Measurements from ENCODE around the gene SLC25A25. TPM values are rescaled to one million over a fixed set of nuclear protein-coding genes. Genes with fewer than 3 reads are reported as not detected.

Gene SLC25A25
- total and polyA plus RNA-seq, 9 of the 15 experiments (the other 6 are each of a cell fraction or from before 2014, with no cell fraction given) = 0.07 to 35.9 (median 23.2) TPM

GRCh38 chr9:128066713-128067644, 1.1 kb upstream of the SLC25A25 start, which contains the start of gene NAIF1 (continued):
- TF ChIP-seq IRF9 (tag; IDR thresholded peaks at IDR 0.05) (peak; percentile 33; the same call in 1 of the 2 replicates), ZNF644 (tag; IDR thresholded peaks at IDR 0.05; ENCODE audit: low read depth) (no peak), CHD1 (IDR thresholded peaks at IDR 0.05; ENCODE audit: low read length) (peak; percentile 45), TEAD1 (CRISPR knock-in tag; IDR thresholded peaks at IDR 0.05) (no peak; a peak in 1 of 4 replicates), SMAD4 (CRISPR knock-in tag; conservative IDR thresholded peaks at IDR 0.05) (no peak; the same call in 1 of the 2 replicates), HIVEP1 (CRISPR knock-in tag; IDR thresholded peaks at IDR 0.05) (no peak), HDAC8 (tag; IDR thresholded peaks at IDR 0.05) (no peak)
- TF ChIP-seq, protein P1, sequence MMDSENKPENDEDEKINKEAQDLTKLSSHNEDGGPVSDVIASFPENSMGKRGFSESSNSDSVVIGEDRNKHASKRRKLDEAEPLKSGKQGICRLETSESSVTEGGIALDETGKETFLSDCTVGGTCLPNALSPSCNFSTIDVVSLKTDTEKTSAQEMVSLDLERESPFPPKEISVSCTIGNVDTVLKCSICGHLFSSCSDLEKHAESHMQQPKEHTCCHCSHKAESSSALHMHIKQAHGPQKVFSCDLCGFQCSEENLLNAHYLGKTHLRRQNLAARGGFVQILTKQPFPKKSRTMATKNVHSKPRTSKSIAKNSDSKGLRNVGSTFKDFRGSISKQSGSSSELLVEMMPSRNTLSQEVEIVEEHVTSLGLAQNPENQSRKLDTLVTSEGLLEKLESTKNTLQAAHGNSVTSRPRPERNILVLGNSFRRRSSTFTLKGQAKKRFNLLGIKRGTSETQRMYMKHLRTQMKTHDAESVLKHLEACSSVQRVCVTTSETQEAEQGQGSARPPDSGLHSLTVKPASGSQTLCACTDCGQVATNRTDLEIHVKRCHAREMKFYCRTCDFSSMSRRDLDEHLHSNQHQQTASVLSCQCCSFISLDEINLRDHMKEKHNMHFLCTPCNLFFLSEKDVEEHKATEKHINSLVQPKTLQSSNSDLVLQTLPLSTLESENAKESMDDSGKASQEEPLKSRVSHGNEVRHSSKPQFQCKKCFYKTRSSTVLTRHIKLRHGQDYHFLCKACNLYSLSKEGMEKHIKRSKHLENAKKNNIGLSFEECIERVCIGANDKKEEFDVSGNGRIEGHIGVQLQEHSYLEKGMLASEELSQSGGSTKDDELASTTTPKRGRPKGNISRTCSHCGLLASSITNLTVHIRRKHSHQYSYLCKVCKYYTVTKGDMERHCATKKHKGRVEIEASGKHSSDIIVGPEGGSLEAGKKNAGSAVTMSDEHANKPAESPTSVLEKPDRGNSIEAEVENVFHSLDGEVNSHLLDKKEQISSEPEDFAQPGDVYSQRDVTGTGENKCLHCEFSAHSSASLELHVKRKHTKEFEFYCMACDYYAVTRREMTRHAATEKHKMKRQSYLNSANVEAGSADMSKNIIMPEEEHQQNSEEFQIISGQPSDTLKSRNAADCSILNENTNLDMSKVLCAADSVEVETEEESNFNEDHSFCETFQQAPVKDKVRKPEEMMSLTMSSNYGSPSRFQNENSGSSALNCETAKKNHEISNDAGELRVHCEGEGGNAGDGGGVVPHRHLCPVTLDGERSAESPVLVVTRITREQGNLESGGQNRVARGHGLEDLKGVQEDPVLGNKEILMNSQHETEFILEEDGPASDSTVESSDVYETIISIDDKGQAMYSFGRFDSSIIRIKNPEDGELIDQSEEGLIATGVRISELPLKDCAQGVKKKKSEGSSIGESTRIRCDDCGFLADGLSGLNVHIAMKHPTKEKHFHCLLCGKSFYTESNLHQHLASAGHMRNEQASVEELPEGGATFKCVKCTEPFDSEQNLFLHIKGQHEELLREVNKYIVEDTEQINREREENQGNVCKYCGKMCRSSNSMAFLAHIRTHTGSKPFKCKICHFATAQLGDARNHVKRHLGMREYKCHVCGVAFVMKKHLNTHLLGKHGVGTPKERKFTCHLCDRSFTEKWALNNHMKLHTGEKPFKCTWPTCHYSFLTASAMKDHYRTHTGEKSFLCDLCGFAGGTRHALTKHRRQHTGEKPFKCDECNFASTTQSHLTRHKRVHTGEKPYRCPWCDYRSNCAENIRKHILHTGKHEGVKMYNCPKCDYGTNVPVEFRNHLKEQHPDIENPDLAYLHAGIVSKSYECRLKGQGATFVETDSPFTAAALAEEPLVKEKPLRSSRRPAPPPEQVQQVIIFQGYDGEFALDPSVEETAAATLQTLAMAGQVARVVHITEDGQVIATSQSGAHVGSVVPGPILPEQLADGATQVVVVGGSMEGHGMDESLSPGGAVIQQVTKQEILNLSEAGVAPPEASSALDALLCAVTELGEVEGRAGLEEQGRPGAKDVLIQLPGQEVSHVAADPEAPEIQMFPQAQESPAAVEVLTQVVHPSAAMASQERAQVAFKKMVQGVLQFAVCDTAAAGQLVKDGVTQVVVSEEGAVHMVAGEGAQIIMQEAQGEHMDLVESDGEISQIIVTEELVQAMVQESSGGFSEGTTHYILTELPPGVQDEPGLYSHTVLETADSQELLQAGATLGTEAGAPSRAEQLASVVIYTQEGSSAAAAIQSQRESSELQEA (IDR thresholded peaks at IDR 0.05; ENCODE audit: low read depth) = no peak
